ENCODE results near the gene IDI1. TPM values are rescaled to one million over a fixed set of nuclear protein-coding genes. Genes with fewer than 3 reads are reported as not detected.
"Not testable (repeated sequence)": the region's sequence is repeated elsewhere in the genome, so short reads cannot be mapped to it uniquely, and the experiment has no call there.

Gene IDI1
- total and polyA plus RNA-seq, 2 experiments from 2014 or later: 33.7 to 42.9 TPM

DNA sequence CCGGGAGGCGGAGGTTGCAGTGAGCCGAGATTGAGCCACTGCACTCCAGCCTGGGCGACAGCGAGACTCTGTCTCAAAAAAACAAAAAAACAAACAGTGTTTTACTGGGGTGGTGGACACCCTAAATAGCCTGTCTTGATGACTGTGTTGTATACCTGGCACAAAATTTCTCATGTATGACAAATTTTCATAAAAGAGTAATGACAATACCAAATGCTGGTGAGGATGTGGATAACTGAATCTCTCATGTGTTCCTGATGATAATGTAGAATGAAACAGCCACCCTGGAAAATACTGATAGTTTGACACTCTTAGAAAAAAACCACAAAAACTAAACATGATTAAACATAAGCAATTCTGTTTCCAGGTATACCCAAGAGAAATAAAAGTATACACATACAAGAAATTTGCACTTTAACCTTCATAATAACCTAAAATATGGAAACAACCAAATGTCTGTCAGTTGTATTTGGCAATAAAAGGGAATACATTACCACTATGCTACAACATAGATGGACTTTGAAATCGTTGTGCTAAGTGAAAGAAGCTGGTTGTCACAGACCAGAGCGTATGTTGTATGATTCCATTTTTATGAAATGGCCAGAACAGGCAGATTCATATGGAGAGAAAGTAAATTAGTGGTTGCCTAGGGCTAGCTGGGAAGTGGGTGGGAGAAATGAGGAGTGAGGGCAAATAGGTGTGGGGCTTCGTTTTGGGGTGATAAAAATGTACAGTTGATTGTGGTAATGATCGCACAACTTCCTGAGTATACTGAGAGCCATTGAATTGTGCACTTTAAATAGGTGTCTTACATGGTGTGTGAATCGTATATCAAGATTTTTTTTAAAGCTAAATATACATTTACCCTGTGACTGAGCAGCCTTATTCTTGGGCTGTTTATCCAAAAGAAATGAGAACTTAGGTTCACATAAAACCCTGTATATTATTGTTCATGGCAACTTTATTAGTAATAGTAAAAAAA is 19.8 kb upstream of the IDI1 start:
- H3K36me3 ChIP-seq (ENCODE audit: low read depth): peaks cover 12% of the 10 kb centered on the region
- no peaks in the 10 kb centered on the region for H3K9me3 ChIP-seq (ENCODE audit: low read depth)
- no peak for TF ChIP-seq EZH2 (IDR thresholded peaks at IDR 0.05; ENCODE audit: insufficient read depth, poor library complexity, severe bottlenecking)
- no peak for TF ChIP-seq EZH2phosphoT487 (IDR thresholded peaks at IDR 0.05; ENCODE audit: insufficient read depth, low read depth)
- no peaks in the 10 kb centered on the region for H3K27me3 ChIP-seq (replicated peaks; ENCODE audit: insufficient read depth)
- no peak overlapping the region for H3K4me2 ChIP-seq (ENCODE audit: unreplicated experiment)
- peaks cover 100% of the 10 kb centered on the region for H3K79me2 ChIP-seq (ENCODE audit: insufficient read depth)
- 0 out of 2 replicates have a peak, but pooled peaks cover 4% of the 10 kb centered on the region for H3F3A ChIP-seq (ENCODE audit: insufficient read depth)
- H3K9ac ChIP-seq: no peak overlapping the region
- no peaks in the 10 kb centered on the region for H4K20me1 ChIP-seq (ENCODE audit: insufficient read depth)
- no peak overlapping the region for H3K27ac ChIP-seq
- H3K4me3 ChIP-seq: no peak overlapping the region
- no peak for DNase-seq
- 90 to 92% methylated on average over 10 of the region's 10 CpGs for WGBS, 2 experiments (ENCODE audit: low coverage in 1 of 2, low lambda C conversion rate in 2 of 2, missing lambda C conversion rate in 2 of 2)
- H3K4me1 ChIP-seq (ENCODE audit: insufficient read depth): peaks cover 7% of the 10 kb centered on the region; the same call in 1 of the 2 replicates
- H2AFZ ChIP-seq: no peak overlapping the region
- no peaks in the 10 kb centered on the region for H3K9me2 ChIP-seq (ENCODE audit: insufficient read depth)
- in situ Hi-C loops (cut with MboI): no loop called here

DNA sequence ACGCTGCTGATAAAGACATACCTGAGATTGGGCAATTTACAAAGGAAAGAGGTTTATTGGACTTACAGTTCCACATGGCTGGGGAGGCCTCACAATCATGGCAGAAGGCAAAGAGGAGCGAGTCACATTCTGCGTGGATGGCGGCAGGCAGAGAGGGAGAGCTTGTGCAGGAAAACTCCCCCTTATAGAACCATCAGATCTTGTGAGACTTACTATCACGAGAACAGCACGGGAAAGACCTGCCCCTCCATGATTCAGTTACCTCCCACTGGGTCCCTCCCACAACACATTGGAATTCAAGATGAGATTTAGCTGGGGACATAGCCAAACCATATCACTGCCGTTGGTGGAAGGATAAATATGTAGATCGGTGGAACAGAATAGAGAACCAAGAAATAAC is 17.8 kb upstream of the IDI1 start:
- H3K27ac ChIP-seq; H3K9me3 ChIP-seq (ENCODE audit: low read depth); H3K9me2 ChIP-seq (ENCODE audit: insufficient read depth); H3K36me3 ChIP-seq (ENCODE audit: low read depth); H2AFZ ChIP-seq; H4K20me1 ChIP-seq (ENCODE audit: insufficient read depth); H3K4me2 ChIP-seq (ENCODE audit: unreplicated experiment); H3K9ac ChIP-seq; in situ Hi-C loops (cut with MboI); DNase-seq; H3K4me3 ChIP-seq; H3K27me3 ChIP-seq (replicated peaks; ENCODE audit: insufficient read depth): not testable (repeated sequence)
- H3K79me2 ChIP-seq (ENCODE audit: insufficient read depth): peaks cover 100% of the 10 kb centered on the region
- 0 out of 2 replicates have a peak, but pooled peaks cover 12% of the 10 kb centered on the region for H3F3A ChIP-seq (ENCODE audit: insufficient read depth)
- H3K4me1 ChIP-seq (ENCODE audit: insufficient read depth): peaks cover 15% of the 10 kb centered on the region
- 80 to 83% methylated on average over 8 of the region's 8 CpGs for WGBS, 2 experiments (ENCODE audit: low coverage in 1 of 2, low lambda C conversion rate in 2 of 2, missing lambda C conversion rate in 2 of 2)

DNA sequence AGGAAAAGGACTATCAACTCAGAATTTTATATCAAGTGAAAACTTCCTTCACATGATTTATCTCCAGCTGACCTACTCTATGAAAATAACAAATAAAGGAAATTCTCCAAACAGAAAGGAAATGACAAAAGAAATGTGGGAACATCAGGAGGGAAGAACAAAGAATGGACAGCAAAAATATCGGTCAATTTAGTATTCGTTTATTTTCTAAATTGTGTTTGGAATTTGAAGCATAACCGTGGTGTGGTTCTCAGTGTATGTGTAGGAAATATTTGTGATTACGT is 16.0 kb upstream of the IDI1 start:
- Histone ChIP-seq H3F3A (ENCODE audit: insufficient read depth) (0 out of 2 replicates have a peak, but pooled peaks cover 9% of the 10 kb centered on the region), H2AFZ (no peak overlapping the region), H4K20me1 (ENCODE audit: insufficient read depth) (peaks cover 7% of the 10 kb centered on the region; the same call in 1 of the 2 replicates), H3K27me3 (replicated peaks; ENCODE audit: insufficient read depth) (no peaks in the 10 kb centered on the region), H3K4me1 (ENCODE audit: insufficient read depth) (peaks cover 12% of the 10 kb centered on the region), H3K9me3 (ENCODE audit: low read depth) (no peaks in the 10 kb centered on the region), H3K79me2 (ENCODE audit: insufficient read depth) (peaks cover 100% of the 10 kb centered on the region), H3K27ac (no peak overlapping the region), H3K9me2 (ENCODE audit: insufficient read depth) (no peaks in the 10 kb centered on the region), H3K9ac (no peak overlapping the region), H3K4me2 (ENCODE audit: unreplicated experiment) (no peak overlapping the region), H3K36me3 (ENCODE audit: low read depth) (no peaks in the 10 kb centered on the region; the same call in 1 of the 2 replicates), H3K4me3 (no peak overlapping the region)
- in situ Hi-C loops (cut with MboI): no loop called here
- DNase-seq: no peak
- no peak for TF ChIP-seq EZH2 (IDR thresholded peaks at IDR 0.05; ENCODE audit: insufficient read depth, poor library complexity, severe bottlenecking)
- TF ChIP-seq EZH2phosphoT487 (IDR thresholded peaks at IDR 0.05; ENCODE audit: insufficient read depth, low read depth): no peak
- WGBS, 2 experiments (ENCODE audit: low coverage in 1 of 2, low lambda C conversion rate in 2 of 2, missing lambda C conversion rate in 2 of 2): 90 to 92% methylated on average over 4 of the region's 4 CpGs

DNA sequence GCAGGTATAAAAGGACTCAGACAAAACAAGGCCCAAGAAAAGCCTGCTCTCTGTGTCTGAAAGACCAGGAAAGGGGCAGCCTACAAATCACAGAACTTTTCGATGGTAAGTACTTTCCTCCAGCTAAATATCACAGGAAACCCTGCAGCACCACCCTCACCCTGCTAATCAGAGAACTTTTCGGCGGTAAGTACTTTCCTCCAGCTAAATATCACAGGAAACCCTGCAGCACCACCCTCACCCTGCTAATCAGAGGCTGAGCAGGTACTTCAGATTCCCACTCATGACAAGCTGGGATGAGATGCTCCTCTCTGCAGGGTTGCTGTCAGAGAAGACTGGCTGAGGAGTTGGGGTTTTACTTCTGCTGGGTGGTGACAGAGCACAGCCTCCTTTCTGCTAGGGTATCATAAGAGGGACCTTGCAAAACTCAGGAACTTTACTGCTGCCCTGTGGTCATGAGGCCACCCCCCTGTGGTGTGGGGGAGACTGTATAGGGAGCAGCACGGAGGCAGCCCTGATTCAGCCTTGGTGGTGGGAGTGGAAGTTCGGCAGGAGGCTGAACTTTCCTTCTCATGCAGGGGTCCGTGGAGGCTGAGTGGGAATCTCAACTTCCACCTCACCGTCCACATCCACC is 14.4 kb upstream of the IDI1 start:
- TF ChIP-seq EZH2phosphoT487 (IDR thresholded peaks at IDR 0.05; ENCODE audit: insufficient read depth, low read depth) (no peak), EZH2 (IDR thresholded peaks at IDR 0.05; ENCODE audit: insufficient read depth, poor library complexity, severe bottlenecking) (no peak)
- Histone ChIP-seq H3K4me1 (ENCODE audit: insufficient read depth) (peaks cover 12% of the 10 kb centered on the region), H3K9me2 (ENCODE audit: insufficient read depth) (no peaks in the 10 kb centered on the region), H3K4me2 (ENCODE audit: unreplicated experiment) (no peak overlapping the region), H3K27ac (no peak overlapping the region), H3K9me3 (ENCODE audit: low read depth) (no peaks in the 10 kb centered on the region), H3K27me3 (replicated peaks; ENCODE audit: insufficient read depth) (no peaks in the 10 kb centered on the region), H3K36me3 (ENCODE audit: low read depth) (no peaks in the 10 kb centered on the region; the same call in 1 of the 2 replicates), H2AFZ (no peak overlapping the region), H3F3A (ENCODE audit: insufficient read depth) (0 out of 2 replicates have a peak, but pooled peaks cover 9% of the 10 kb centered on the region), H3K9ac (no peak overlapping the region), H4K20me1 (ENCODE audit: insufficient read depth) (peaks cover 13% of the 10 kb centered on the region), H3K79me2 (ENCODE audit: insufficient read depth) (peaks cover 100% of the 10 kb centered on the region), H3K4me3 (no peak overlapping the region)
- in situ Hi-C loops (cut with MboI): no loop called here
- no peak for DNase-seq
- WGBS, 2 experiments (ENCODE audit: low coverage in 1 of 2, low lambda C conversion rate in 2 of 2, missing lambda C conversion rate in 2 of 2): 81 to 90% methylated on average over 7 of the region's 7 CpGs
